HG03439 (cell line): ENCODE data around the gene YBEY.
"Not testable (repeated sequence)": the region's sequence is repeated elsewhere in the genome, so short reads cannot be mapped to it uniquely, and the experiment has no call there.

Experiments
- ATAC-seq: cut with Tn5 transposase; IDR thresholded peaks from one replicate; pipeline ENCODE4 v1.9.1; 2021; ENCODE audit warnings: mild to moderate bottlenecking, moderate library complexity; ENCODE audit not compliant: unreplicated experiment

YBEY gene

DNA sequence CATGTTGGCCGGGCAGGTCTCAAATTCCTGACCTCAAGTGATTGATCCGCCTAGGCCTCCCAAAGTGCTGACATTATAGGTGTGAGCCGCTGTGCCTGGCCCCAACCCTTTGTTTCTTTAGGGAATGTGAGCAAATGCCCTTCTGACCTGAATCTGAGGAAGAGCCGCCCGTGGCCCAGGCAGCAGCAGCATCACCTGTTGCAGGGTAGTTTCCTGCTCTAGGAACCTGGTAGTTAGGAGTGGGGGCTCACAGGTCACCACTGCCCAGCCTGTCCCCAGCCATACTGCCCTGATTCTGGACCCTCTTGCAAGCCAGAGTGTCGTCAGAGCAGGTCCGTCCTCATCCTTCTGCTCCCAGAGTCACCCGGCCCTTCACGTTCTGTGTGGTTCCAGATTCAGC lies 13.0 kb downstream of the YBEY start:
- no peak for ATAC-seq

DNA sequence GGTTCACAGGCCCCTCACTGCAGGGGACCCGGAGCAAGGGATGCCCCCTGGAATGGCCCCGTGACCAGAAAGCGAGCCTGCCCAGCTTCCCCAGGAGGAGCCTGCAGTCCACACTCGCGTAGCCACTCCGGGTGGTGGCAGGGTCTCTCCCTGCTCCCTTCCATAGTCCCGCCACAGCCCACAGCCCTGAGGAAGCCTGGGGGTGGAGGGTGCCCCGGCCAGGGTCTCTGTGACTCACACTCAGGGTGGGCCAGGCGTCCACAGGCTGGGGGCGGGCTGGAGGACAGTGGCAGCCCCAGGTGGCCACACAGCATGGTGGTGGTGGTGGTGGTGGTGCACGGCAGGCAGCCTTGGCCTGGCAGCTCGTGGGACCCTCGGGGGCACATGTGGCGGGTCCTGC lies 15.6 kb downstream of the YBEY start:
- ATAC-seq: no peak

DNA sequence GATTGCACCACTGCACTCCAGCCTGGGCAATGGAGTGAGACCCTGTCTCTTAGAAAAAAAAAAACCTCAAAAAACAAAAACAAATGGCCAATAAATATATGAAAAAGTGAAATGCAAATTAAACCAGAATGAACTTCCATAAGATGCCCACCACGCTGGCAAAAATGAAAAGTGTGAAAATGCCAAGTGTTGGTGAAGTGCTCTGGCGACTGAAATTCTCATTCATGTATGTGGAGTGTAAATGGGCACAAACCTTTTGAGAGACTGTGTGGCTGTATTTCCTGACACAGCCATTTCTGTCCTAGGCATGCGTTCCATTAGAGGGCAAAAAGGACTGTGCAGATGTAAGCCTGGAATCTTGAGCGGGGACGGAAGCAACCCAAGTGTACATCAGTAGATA lies 18.3 kb downstream of the YBEY start:
- no peak for ATAC-seq

DNA sequence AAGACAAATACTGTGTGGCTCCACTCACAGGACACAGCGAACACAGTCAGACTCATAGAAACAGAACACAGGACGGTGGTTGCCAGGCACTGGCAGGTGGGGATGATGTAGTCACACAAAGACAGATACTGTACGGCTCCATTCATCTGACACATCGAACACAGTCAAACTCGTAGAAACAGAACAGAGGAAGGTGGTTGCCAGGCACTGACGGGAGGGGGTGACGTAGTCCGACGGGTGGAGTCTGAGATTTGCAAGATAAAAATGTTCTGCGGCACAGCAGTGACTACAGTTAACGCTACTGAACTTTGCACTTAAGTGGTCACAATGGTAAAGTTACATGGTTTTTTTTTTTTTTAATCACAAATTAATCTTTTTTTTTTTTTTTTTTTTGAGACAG lies 18.8 kb downstream of the YBEY start:
- no peak for ATAC-seq

DNA sequence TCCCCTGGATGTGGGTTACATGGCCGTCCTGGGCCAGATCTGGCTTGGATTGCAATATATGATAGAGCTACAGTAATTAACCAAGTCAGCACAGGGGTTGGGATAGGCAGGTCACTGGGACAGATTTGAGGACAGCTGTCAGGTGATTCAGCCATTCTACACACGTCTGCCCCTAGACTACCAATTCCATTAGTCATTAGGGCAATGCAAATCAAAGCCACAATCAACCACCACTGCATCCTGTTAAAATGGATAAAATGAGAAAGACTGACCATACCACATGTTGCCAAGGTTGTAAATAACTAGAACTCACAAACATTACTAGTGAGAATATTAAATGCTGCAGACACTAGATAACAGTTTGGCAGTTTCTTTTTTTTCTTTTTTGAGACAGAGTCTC lies 21.5 kb downstream of the YBEY start:
- ATAC-seq: no peak

DNA sequence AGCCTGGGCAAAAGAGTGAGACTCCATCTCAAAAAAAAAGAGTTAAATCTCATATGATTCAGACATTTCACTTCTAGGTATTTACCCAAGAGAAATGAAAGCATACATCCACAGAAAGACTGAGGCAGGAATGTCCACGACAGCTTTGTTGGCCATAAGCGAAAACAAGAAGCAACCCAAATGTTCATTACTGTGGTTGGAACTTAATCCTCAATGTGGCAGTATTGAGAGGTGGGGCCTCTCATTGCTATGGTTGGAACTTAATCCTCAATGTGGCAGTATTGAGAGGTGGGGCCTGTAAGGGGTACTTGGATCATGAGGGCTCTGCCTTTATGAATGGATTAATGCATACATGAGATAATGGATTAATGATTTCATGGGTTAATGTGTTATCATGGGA lies 22.3 kb downstream of the YBEY start:
- ATAC-seq: no peak

DNA sequence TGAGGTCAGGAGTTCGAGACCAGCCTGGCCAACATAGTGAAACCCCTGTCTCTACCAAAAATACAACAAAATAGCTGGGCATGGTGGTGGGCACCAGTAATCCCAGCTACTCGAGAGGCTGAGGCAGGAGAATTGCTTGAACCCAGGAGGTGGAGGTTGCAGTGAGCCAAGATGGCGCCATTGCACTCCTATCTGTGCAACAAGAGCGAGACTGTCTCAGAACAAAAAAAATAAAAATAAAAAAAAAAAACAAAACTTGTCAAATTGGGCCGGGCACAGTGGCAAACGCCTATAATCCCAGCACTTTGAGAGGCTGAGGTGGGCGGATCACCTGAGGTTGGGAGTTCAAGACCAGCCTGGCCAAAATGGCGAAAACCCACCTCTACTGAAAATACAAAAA lies 24.1 kb downstream of the YBEY start:
- ATAC-seq: not testable (repeated sequence)

DNA sequence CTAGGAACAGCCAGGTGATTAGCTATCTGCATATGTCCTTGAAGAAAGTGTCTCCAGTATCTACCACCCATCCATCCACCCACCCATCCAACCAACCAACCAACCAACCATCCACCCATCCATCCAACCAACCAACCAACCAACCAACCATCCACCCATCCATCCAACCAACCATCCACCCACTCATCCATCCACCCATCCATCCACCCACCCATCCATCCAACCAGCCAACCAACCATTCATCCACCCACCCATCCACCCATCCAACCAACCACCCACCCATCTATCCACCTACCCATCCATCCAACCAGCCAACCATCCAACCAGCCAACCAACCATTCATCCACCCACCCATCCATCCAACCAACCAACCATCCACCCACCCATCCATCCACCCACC lies 25.4 kb downstream of the YBEY start:
- ATAC-seq: no peak

DNA sequence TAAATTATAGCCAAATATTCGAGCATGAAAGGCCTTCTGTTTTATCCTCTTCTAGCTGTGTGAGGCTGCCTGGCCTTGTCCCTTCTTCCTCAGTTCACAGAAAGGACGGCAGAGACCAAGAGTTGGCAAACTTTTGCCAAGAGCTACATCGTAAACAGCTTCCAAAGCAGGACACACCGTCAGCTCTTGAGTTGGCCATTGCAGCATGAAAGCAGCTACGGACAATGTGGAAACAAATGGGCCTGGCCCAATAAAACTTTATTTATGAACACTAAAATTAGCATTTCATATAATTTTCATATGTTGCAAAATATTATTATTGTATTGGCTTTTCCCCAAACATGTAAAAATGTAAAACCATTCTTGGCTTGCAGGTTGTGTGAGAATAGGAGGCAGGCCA lies 26.8 kb downstream of the YBEY start:
- ATAC-seq: no peak

DNA sequence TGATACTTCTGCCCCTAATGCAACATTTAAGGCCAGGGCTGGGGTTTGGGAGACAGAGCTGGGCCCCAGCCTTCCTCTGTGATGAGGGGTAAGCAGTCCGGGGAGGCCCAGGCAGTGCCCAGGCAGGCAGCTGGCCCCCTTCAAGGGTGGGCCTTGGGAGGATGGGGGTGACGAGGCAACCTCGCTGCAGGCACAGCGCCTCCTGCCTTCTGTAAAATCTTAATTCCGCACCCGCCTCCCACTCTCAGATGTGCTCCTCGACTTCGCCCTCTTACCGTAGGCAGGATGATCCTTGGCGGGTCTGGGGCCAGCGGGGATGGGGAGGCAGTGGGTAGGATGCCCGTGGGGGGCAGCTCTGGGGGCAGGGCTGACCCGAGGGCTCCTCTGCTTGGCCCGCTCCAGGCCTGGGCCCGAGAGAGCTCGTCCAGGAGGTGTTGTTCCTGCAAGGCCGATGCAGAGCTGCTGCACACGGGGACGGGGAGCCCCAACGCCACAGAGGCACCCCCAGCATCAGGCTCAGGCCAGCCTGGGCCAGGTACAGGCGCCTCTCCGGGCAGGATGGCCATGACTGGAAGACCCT lies 28.4 kb downstream of the YBEY start:
- no peak for ATAC-seq

DNA sequence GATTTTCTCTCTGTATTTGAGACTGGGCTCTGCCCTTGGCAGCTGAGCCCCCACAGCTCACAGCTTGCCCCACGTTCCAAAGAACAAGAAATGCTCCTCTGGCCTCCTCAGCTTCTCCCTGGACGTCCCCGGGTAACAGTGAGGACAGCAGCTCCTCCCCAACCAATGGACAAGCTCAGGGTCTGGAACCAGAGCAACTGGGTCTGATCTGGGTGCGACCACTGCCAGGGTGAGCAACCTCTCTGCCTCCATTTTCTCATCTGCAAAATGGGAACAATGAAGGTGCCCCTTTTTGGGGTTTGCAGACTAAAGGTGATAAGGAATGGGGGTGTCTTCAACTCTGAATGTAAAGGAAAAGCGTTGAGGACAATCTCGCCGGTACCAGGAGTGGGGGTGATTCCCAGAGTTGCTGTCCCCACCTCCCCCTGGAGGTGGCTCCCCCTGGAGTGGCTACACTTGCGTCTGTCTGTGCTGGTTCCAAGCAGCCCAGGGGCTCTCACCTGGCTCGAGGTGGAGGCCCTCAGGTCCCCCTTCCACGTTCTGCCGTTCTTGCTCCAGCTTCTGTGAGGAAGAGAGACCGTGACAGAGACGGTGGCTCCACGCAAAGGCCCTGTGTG lies 30.7 kb downstream of the YBEY start:
- ATAC-seq: no peak

DNA sequence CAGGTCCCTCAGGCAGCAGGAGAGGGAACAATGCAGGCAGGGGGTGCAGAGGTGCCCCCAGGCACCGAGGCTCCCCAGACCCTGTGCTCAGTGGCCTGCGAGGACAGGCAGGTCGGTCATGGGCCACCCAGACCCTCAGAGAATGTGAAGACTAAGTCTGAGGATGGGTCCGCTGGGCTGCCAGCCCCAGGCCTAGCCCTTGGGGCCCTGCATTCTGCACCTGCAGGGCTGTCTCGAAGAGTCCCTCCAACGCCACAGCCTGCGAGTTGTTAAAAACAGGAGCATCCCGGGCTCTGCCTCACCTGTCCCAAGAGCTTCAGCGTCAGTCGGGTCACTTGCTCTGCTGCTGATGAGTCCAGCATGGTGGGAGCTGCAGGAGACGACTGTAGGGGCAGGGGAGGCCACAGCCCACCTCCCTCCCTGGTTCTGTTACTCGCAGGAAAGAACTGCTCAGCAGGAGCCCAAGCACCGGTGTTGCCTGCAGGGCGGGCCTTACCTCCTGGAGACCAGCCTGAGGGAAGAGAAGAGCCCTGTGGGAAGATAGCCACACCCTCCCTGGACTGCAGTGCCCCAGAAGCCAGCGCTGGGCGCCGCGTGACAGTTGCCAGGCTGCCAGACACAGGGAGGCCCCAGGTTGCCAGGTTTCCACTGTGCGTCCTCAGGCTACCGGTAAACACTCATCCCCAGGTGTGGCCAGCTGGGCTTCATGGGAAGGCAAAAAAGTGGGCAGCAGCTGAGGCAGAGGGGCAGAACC lies 31.7 kb downstream of the YBEY start:
- ATAC-seq: no peak

DNA sequence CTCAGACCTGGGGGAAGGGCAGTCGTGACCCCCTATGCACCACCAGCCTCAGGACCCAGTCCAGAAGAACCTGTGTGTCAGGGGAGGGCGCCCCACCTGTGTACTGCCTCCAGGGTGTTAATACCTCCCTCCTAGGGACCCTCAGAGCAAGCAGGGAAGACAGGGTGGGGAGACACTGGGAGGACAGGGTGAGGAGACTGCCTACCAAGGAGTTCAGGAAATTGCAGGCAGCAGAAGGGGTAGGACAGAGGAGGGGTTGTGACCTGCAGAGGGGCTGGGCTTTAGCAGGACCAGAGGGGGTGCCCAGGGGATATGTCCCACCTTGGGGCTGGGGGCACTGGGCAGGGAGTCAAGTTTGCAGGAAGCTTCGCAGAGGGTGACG lies 32.3 kb downstream of the YBEY start:
- no peak for ATAC-seq

DNA sequence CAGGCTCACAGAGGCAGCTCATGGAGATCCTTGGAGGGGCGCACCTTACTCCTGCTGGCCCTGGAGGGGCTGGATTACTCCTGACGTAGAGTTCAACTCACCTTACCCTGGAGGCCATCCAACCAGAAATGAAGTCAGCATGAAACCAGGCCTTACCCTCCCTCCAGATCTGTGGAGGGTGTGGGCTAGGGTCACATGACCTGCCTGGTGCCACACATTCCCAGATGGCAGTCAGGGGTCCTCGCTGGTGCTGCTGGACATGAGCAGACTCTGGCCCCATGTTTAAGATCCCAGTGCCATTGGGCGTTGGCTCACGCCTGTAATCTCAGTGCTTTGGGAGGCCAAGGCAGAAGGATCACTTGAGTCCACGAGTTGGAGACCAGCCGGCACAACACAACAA lies 33.0 kb downstream of the YBEY start:
- no peak for ATAC-seq

DNA sequence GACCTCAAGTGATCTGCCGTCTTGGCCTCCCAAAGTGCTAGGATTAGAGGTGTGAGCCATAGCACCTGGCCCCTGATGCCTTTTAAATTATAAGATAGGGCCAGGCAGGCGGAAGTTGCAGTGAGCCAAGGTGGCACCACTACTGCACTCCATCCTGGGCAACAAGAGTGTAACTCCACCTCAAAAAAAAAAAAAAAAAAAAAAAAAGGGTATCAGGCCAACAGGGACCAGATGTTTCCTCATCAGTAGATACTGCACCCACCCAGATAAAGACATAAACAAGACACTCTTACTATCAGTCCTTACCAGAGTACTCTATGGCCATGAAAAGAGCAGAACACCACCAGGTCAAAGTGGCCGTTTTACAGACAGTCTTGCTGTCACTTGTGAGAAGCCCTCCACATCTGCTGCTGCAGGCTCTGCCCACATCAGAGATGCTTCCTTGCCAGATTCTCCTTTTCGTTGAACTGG lies 34.2 kb downstream of the YBEY start:
- no peak for ATAC-seq

DNA sequence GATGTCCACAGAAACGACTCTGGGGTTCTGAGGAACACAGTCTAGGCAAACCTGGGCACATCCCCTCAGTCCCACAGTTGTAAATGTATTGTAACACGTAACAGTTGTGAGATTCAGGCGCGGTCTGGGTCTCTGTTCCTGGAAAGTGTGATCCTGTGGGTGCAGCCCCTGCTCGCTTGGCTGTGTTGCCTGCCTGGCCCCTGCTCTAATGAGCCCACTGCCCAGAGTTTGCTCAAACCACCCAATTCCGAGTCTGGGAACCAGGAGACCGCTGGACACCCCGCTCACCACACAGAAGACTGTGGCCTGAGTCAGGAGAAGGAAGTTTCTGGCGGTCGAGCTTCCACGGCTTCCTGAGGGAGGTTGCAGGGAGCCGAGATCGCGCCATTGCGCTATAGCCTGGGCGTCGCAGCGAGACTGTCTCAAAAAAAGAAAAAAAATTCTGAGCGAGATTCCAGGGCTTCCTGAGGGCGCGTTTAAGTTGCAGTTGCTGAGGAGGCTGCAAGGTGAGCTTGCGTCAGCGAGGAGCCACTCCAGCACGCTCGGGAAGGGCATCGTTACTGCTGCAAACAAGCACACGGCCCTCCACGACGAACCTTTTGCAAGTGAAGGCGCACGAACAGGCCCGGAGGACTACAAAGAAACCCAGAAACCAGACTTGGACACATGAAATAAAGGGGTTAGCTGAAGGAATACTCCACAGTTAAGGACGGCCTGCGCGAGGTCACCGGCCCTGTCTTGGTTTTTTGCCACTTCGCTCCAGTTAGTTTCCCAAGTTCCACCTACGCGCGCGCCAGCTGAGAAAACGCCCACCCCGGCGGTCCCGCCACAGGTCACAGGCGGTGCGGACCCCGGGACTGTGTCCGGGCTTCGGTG lies 36.4 kb downstream of the YBEY start:
- no peak for ATAC-seq

DNA sequence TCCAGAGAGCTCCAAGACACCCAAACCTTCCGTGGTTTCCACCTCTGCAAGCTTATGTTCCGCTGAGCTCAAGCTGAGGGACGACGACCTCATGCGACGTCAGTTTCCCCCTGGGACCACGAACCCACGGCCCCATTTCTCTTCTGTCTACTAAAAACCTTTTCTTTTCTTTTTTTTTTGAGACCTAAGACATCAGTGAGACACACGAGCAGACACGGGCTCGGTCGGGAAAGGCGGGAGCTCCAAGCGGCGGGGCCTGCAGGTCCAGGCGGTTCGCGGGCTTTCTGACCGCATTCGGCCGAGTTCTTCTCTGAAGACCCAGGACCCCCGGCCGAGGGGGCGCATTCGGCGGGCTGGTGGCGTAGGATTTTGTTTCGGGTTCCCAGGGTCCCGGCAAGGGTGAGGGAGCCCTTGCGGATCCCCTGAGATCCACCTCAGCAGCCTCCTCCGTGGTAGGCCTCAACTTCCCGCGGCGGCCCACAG lies 37.1 kb downstream of the YBEY start:
- peak; percentile 9 for ATAC-seq

DNA sequence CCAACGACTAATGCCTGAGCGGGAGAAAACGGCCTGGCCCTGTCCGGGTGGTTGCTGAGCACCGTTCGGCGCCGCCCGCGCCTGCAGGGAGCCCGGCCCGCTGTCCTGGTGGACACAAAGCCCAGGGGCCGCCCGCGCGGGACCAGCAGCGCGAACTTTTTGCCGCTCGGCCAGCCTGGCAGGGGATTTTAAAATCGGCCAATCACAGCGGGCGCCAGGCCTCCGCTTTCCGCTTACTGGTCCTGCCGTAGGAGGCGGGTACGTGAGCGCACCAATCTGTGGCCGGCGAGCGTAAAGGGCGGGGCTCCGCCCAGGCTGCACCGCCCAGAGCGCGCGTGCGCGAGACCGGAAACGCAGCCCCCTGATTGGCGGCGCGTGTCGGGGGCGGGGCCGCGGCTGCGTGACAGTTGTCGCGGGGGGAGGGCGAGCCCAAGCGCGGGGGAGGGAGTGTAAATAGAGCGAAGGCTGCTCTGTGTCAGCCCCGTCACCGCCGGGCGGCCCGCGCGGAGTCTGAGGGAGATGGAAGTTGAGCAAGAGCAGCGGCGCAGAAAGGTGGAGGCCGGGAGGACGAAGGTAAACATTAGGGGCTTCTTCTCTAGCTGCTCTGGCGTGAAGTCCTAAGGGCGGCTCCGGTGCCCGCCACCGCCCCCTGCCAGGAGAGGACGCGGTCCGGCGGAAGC lies 37.7 kb downstream of the YBEY start, which contains the start of the genes C21orf58 and PCNT:
Gene C21orf58, minus strand, starts transcription at position 161 of the 680 bp plus-strand sequence. CDS start 1,132 bp downstream, outside the sequence.
Gene PCNT, plus strand, starts transcription at position 447 of the 680 bp plus-strand sequence. Its CDS starts 73 bp downstream, at position 520.
- ATAC-seq: peak; percentile 80

DNA sequence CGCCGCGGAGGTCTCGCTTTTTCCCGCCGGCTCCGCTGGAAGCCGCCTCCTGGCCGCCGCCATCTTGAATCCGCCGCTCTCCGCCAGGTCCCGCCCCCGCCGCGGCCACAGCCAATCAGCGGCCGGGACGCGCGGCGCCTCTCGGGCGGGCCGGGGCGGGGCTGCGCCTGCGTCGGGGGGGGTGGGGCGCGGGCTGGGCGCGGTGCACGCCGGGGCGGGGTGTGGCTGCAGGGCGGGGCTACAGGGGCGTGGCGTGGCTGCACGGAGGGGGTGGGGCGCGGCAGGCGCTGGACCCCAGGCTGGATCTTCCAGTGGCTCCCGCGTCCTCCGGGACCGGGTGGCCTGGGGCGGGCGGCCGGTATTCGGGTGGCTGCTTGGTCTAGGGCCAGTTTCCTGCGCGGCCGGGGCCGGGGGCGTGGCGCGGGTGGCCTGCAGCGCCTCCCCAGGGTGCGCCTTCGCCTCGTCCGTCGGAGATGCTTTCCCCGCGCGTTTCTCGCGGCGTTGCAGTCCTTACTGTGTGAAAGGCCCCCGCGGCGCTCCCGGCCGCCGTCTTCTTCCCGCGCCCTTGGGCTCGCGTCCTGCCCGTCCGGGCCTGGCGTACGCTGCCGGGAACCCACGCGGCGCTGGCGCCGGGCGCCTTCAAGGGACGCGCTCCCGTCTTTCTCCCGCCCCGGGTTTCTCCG lies 38.4 kb downstream of the YBEY start:
- ATAC-seq: peak; percentile 56
